GM19438 (cell line): ENCODE measurements around the gene HOXA6.

Source experiments
- ATAC-seq: cut with Tn5 transposase; IDR thresholded peaks from one replicate; pipeline ENCODE4 v1.9.1; 2021; ENCODE audit warnings: low read depth; ENCODE audit not compliant: unreplicated experiment

HOXA6 gene

DNA sequence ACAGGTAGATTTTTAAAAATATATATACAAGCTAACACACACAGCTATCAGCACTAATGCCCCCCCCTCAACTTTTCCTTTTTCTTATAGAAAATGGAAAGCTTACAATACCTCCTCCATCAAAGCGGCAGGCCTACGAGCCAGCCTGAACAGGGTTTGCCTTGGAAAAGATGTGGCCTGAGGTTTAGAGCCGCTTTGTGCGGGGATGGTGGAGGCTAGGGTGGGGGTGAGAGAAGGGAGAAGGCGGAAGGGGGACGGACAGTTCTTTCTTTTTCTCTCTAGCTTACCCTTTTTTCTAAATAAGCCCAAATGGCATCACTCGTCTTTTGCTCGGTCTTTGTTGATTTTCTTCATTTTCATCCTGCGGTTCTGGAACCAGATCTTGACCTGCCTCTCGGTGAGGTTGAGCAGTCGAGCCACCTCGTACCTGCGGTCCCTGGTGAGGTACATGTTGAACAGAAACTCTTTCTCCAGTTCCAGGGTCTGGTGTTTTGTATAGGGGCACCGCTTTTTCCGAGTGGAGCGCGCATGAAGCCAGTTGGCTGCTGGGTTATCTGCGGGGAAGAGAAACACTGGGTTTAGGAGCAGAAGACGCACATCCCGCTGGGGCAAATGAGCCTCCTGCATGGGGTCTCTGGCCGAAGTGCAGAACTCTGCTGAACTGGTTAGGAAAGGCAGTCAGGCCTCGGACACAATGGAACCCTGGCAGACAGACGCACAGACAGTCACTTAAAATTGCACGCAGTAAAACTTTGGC lies 15.9 kb upstream of the HOXA6 start:
- ATAC-seq: no peak

DNA sequence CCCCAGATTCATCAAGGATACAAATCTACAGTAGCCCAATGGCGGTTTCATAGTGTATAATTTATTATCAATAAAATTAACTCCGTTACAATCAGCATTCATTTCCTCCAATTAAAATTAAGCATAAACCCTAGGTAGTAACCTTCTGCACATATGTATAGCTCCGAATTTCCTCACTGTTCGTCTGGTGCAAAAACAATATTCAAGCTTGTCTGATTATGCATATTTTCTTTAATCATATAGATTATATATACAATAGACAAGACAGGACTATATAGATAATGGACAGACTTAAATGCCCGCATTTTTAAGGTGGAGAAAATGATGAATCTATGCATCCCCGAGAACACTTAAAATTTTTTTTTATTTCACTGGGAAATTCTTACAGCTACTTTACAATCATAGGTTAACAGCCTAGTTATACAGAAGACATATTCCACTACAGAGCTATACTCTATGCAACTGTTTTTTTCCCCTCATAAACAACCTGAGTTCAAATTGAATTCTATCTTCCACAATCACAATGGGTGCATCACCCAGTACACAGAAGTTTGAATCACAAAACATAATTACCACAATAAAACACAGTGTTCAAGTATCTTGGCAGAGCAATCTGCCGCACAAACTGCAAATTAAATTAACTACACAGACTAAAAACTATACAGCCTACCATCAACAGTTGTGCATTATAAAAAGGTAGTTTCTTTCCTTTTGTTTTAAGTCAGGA lies 15.2 kb upstream of the HOXA6 start:
- no peak for ATAC-seq

DNA sequence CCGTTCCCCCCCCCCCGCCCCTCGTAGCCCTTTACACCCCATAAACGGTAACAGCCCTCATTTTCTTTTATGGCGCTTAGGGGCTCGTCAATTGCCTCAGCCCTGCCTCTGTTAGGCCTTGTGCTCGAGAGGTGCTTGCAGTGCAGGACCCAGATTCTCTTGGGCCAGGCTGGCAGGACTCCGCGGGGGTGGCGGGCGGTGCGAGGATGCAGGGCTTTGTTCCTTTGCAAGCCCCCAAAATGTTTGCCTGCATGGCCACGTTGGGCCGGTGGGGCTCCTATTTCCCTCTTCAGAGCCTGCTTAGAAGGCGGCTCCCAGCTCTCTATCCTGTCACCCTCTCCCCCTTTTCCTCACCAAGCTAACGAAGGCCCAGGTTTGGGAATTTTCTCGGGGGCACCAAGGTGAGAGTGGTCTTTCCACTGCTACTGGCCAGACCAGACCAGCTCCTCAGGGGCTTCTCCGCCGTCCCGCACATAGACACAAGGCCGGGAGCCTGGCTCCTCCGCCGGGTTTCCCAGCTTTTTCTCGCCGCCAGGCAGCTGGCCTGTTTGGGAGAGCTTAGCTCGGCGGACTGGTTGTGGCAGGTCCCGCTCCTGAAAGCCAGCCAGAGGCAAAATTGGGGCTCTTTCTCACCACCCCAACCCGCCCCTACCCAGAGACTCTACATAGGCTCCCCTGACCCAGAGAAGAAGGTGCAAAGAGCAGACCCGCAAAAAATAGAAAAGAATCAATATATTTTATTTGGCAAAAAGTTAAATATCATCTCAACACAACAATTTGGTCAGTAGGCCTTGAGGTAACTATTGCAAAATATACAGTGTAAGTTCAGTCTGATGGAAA lies 14.4 kb upstream of the HOXA6 start:
- ATAC-seq: no peak

GRCh38 chr7:27161214-27161720 lies 13.7 kb upstream of the HOXA6 start:
- no peak for ATAC-seq

GRCh38 chr7:27160546-27161213 lies 13.1 kb upstream of the HOXA6 start:
- peak; percentile 46 for ATAC-seq

DNA sequence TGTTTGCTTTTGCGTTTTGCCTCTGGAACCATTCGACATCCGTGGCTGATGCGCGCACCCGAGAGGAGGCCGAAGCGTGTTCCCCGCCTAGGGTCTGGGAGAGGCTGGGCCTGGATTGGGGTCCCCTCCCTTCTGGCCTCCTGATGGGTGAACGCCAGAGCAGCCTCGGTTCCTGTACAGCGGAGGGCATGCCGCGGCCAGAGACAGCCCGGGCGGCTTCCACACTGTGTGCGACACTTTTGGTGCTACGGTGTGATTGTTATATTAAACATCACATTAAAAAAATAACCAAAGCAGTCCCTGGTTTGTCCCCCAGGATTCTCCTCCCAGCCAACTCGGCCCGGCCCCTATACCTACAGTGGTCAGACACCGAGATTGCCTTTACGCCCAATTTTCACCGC lies 12.6 kb upstream of the HOXA6 start:
- ATAC-seq: no peak

DNA sequence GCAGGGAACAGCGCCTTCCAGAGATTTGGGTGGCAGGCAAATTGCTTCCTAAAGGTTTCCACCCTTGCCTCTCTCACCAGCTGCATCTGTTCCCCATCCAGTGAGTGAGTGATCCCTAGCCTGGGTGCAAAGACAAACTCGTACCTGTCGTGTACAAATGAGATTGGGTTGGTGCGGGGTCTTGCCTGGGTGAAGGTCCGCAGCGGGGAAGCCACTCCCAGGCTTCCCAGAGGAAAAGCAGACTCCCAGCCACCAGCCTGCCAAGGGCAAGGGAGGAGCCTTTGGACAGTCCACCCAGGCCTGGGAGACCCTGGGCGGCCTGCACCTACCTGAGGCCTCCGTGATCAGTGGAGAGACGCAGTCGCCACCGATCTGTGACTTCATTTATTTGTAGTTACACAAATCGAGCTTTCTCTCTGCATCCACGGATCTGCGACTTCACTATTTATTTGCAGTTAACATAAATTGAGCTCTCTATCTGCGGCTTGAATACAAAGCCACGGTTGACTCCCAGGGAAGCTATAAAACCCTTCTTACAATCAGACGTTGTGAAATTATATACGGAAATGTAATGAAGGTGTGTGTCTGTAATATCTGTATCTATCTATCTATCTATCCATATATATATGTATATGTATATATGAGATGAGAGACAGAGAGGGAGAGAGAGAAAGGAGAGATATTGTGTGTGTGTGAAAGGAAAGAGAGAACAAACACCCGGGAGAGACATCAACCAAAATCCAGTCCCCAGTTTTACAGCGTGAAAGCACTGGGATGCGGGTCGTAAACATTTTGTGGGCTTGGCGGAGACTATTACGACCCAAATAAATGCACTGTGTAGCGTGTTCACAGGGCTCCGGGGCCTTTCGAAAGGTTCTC lies 11.9 kb upstream of the HOXA6 start:
- no peak for ATAC-seq

- ATAC-seq: no peak
These were observed 11.1 kb upstream of the HOXA6 start for GRCh38 chr7:27158436-27159265.

GRCh38 chr7:27157702-27158431 lies 10.3 kb upstream of the HOXA6 start:
- ATAC-seq: no peak

- no peak for ATAC-seq
These were observed 9.5 kb upstream of the HOXA6 start for GRCh38 chr7:27156916-27157701.

DNA sequence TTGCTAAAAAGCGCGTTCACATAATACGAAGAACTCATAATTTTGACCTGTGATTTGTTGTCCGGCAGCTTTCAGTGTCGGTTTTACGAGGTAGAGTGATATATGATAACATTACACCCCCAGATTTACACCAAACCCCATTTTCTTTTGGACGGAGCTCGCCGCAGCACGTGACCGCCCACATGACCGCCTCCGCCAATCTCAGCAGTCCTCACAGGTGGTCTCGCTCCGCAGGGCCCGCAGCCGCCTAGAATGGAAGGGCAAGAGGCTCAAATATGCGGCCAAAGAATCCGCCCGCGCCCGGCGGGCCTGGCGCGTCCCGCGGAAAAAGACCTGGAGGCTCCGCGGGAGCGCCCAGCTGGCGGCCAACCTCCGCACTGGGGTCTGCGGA lies 8.9 kb upstream of the HOXA6 start, which contains the start of gene HOXA7:
TSS of gene HOXA7 (minus strand) at position 168 of the 391 bp plus-strand sequence. CDS start at position 38, 130 bp downstream.
- no peak for ATAC-seq

- ATAC-seq: no peak
These were observed 8.4 kb upstream of the HOXA6 start for GRCh38 chr7:27155816-27156507.

GRCh38 chr7:27154901-27155815 lies 7.6 kb upstream of the HOXA6 start:
- no peak for ATAC-seq

- no peak for ATAC-seq
These were observed 6.8 kb upstream of the HOXA6 start for GRCh38 chr7:27154369-27154768.

- ATAC-seq: no peak
These were observed 6.0 kb upstream of the HOXA6 start for GRCh38 chr7:27153526-27153925.
